Epithelial cell of proximal tubule (primary cell): ENCODE data around the gene JMJD7. TPM values are rescaled to one million over a fixed set of nuclear protein-coding genes. Genes with fewer than 3 reads are reported as not detected.

Experiments used
- DNase-seq: peaks from one replicate; pipeline ENCODE4 v3.0.0-alpha.2; 2011; ENCODE audit warnings: low read depth
- H3K4me3 ChIP-seq: 2 replicates; pipeline ENCODE4 v1.5.1; 2011; ENCODE audit warnings: low read depth, mild to moderate bottlenecking, low read length
- CTCF ChIP-seq: conservative IDR thresholded peaks from 2 replicates; pipeline ENCODE4 v1.5.1; 2012; ENCODE audit warnings: low read depth, mild to moderate bottlenecking, low read length
- total RNA-seq: library from RNA; depleted of rRNA; stranded (reverse); fragments of >200 nt; gene quantifications from 2 replicates; pipeline ENCODE4 v1.2.3, GENCODE V29; 2015

The JMJD7 gene
- total RNA-seq, 1 donor from 2014 or later = 6.6 TPM

- no peak for TF ChIP-seq CTCF
- H3K4me3 ChIP-seq = no peak overlapping the region
- no peak for DNase-seq
Observed at GRCh38 chr15:41876007-41876406, 48.1 kb downstream of the JMJD7 start.

- TF ChIP-seq CTCF = no peak
- no peak overlapping the region for H3K4me3 ChIP-seq
- DNase-seq = no peak
Observed at GRCh38 chr15:41876689-41877088, 48.8 kb downstream of the JMJD7 start.

GRCh38 chr15:41877631-41878354 is 49.9 kb downstream of the JMJD7 start:
- H3K4me3 ChIP-seq = no peak overlapping the region
- no peak for DNase-seq
- TF ChIP-seq CTCF = no peak

GRCh38 chr15:41878355-41878699 is 50.4 kb downstream of the JMJD7 start:
- no peak overlapping the region for H3K4me3 ChIP-seq
- DNase-seq = no peak
- no peak for TF ChIP-seq CTCF

GRCh38 chr15:41879321-41879845 is 51.5 kb downstream of the JMJD7 start:
- no peak overlapping the region for H3K4me3 ChIP-seq
- DNase-seq = no peak
- TF ChIP-seq CTCF = no peak

GRCh38 chr15:41880156-41880877 is 52.4 kb downstream of the JMJD7 start:
- no peak for TF ChIP-seq CTCF
- no peak overlapping the region for H3K4me3 ChIP-seq
- DNase-seq = no peak

- DNase-seq = no peak
- TF ChIP-seq CTCF = no peak
- H3K4me3 ChIP-seq = no peak overlapping the region
Observed at GRCh38 chr15:41881086-41881485, 53.2 kb downstream of the JMJD7 start.
